Measurements from ENCODE around the gene PTP4A2. TPM values are rescaled to one million over a fixed set of nuclear protein-coding genes. Genes with fewer than 3 reads are reported as not detected.

The PTP4A2 gene
- total RNA-seq, 1 donor from 2014 or later: 162 TPM

GRCh38 chr1:31981972-31982371 is 43.8 kb upstream of the PTP4A2 start:
- Mint-ChIP-seq H3K4me3 (ENCODE audit: unreplicated experiment) (peak overlapping the region; percentile 37), H3K9me3 (ENCODE audit: unreplicated experiment) (no peaks in the 10 kb centered on the region), H3K36me3 (ENCODE audit: low read depth, unreplicated experiment) (peaks cover 5% of the 10 kb centered on the region), H3K4me1 (ENCODE audit: unreplicated experiment) (peaks cover 33% of the 10 kb centered on the region), H3K27me3 (ENCODE audit: unreplicated experiment) (peaks cover 3% of the 10 kb centered on the region), H3K27ac (ENCODE audit: unreplicated experiment) (peak overlapping the region; percentile 77)
- no peak for DNase-seq (ENCODE audit: low spot score)
- no peak for TF ChIP-seq CTCF (IDR thresholded peaks at IDR 0.05; ENCODE audit: unreplicated experiment)

GRCh38 chr1:31981456-31981839 is 43.3 kb upstream of the PTP4A2 start:
- H3K9me3 Mint-ChIP-seq (ENCODE audit: unreplicated experiment): no peaks in the 10 kb centered on the region
- TF ChIP-seq CTCF (IDR thresholded peaks at IDR 0.05; ENCODE audit: unreplicated experiment): no peak
- H3K4me3 Mint-ChIP-seq (ENCODE audit: unreplicated experiment): peak overlapping the region; percentile 37
- no peak for DNase-seq (ENCODE audit: low spot score)
- H3K27ac Mint-ChIP-seq (ENCODE audit: unreplicated experiment): peak overlapping the region; percentile 77
- peaks cover 29% of the 10 kb centered on the region for H3K4me1 Mint-ChIP-seq (ENCODE audit: unreplicated experiment)
- peaks cover 5% of the 10 kb centered on the region for H3K36me3 Mint-ChIP-seq (ENCODE audit: low read depth, unreplicated experiment)
- peaks cover 3% of the 10 kb centered on the region for H3K27me3 Mint-ChIP-seq (ENCODE audit: unreplicated experiment)

- DNase-seq (ENCODE audit: low spot score): no peak
- Mint-ChIP-seq H3K27ac (ENCODE audit: unreplicated experiment) (peak overlapping the region; percentile 77), H3K4me1 (ENCODE audit: unreplicated experiment) (peaks cover 29% of the 10 kb centered on the region), H3K9me3 (ENCODE audit: unreplicated experiment) (no peaks in the 10 kb centered on the region), H3K4me3 (ENCODE audit: unreplicated experiment) (no peak overlapping the region), H3K27me3 (ENCODE audit: unreplicated experiment) (peaks cover 3% of the 10 kb centered on the region), H3K36me3 (ENCODE audit: low read depth, unreplicated experiment) (peaks cover 5% of the 10 kb centered on the region)
- TF ChIP-seq CTCF (IDR thresholded peaks at IDR 0.05; ENCODE audit: unreplicated experiment): no peak
Measured at GRCh38 chr1:31980835-31981455, 42.8 kb upstream of the PTP4A2 start.

GRCh38 chr1:31978843-31979400 is 40.8 kb upstream of the PTP4A2 start:
- Mint-ChIP-seq H3K27me3 (ENCODE audit: unreplicated experiment) (peaks cover 3% of the 10 kb centered on the region), H3K4me1 (ENCODE audit: unreplicated experiment) (peaks cover 17% of the 10 kb centered on the region), H3K4me3 (ENCODE audit: unreplicated experiment) (no peak overlapping the region), H3K27ac (ENCODE audit: unreplicated experiment) (no peak overlapping the region), H3K9me3 (ENCODE audit: unreplicated experiment) (no peaks in the 10 kb centered on the region), H3K36me3 (ENCODE audit: low read depth, unreplicated experiment) (peaks cover 5% of the 10 kb centered on the region)
- no peak for DNase-seq (ENCODE audit: low spot score)
- no peak for TF ChIP-seq CTCF (IDR thresholded peaks at IDR 0.05; ENCODE audit: unreplicated experiment)

GRCh38 chr1:31977385-31978131 is 39.4 kb upstream of the PTP4A2 start:
- H3K4me3 Mint-ChIP-seq (ENCODE audit: unreplicated experiment): no peak overlapping the region
- no peaks in the 10 kb centered on the region for H3K9me3 Mint-ChIP-seq (ENCODE audit: unreplicated experiment)
- no peak overlapping the region for H3K27ac Mint-ChIP-seq (ENCODE audit: unreplicated experiment)
- H3K27me3 Mint-ChIP-seq (ENCODE audit: unreplicated experiment): peaks cover 3% of the 10 kb centered on the region
- DNase-seq (ENCODE audit: low spot score): peak; percentile 46
- H3K4me1 Mint-ChIP-seq (ENCODE audit: unreplicated experiment): peaks cover 14% of the 10 kb centered on the region
- peaks cover 2% of the 10 kb centered on the region for H3K36me3 Mint-ChIP-seq (ENCODE audit: low read depth, unreplicated experiment)
- TF ChIP-seq CTCF (IDR thresholded peaks at IDR 0.05; ENCODE audit: unreplicated experiment): peak; percentile 37
